ENCODE results near the gene RINT1.

RINT1 gene

DNA sequence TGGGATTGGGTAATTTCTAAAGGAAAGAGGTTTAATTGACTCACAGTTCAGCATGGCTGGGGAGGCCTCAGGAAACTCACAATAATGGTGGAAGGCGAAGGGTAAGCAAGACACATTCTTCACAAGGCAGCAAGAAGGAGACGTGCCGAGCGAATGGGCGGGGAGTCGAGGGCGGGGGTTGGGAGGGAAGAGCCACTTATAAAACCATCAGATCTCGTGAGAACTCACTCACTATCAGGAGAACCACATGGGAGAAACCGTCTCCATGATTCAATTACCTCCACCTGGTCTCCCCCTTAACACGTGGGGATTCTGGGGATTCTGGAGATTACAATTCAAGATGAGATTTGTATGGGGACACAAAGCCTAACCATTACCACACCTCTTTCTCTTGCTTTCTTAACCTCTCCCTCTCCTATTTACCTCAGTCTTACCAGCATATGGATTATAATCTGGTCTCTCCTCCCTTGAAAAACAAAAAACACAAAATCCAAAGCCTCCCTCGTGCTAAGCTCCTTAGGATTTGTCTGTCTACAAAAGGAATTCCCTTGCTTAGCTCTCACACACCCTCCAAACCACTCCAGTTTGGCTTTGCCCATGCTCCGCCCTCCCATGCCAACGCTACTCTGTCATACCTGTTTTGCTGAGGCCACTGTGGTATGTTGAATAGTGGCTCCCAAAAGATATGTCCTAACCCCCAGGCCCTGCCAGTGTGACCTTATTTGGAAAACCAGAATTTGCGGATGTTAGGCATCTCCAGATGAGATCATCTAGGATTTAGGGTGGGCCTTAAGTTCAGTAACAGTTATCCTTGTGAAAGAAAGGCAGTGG lies 68.9 kb downstream of the RINT1 start:
- DNase-seq = no peak

DNA sequence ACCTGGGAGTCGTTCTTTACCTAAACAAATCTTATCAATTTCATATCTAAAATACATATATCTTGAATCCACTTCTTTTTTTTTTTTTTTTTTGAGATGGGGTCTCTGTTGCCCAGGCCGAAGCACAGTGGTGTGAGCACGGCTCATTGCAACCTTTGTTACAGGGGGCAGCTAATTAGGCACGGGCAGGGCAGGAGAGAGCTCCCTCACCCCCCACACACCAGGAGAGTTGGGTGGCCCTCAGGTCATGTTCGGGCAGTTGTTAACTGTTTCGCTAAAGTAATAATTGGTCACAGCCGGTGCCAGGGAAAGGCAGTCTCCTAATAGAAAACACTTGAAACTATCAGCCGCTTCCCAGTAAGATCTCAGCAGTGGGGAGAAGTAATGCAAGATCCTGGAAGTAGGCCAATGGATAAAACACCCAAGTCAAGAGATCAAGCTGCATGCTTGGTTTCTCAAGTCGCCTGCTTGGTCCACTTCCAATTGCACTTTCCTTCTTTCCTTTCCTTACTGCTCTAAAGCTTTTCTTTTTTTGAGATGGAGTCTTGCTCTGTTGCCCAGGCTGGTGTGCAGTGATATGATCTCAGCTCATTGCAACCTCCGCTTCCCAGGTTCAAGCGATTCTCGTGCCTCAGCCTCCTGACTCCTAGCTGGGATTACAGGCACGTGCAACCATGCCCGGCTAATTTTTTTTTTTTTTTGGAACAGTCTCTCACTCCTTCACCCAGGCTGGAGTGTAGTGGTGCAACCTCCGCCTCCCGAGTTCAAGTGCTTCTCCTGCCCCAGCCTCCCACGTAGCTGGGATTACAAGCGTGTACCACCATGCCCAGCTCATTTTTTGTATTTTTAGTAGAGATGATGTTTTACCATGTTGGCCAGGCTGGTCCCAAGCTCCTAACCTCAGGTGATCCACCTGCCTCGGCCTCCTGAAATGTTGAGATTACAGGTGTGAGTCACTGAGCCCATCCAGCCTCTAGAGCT lies 70.6 kb downstream of the RINT1 start:
- no peak for DNase-seq

DNA sequence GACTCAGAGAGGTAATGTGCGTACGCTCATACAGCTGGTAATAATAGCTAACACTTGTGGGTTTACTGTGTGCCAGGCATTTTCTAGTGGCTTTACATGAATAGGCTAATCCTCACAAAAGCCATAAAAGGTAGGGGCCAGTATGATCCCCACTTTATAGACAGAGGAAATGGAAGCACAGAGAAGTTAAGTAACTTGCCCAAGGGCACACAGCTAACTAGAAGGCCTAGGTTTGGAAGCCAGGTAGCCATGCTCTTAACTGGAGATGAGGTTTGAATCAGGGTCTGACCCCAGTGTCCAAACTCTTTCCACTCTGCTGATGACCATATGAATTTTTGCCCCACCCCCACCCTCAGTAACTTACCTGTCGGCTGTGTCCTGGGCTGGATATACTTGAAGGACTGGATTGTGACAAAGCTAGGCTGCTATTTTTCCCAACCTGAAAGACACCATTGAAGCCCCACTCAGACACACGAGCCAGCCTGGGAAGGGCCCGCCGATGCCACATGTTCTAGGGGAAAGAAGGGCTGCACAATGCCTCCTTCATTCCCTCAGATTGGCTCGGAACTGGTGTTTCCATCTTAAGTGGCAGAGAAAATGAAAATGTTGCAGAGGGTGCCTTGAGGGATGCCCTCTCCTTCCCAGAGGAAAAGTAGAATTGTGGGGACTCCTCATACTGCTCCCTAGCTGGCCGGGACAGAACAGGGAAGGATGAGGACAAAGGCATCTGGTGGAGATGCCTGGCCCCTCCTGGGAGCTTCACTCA lies 78.3 kb downstream of the RINT1 start:
- no peak for DNase-seq

DNA sequence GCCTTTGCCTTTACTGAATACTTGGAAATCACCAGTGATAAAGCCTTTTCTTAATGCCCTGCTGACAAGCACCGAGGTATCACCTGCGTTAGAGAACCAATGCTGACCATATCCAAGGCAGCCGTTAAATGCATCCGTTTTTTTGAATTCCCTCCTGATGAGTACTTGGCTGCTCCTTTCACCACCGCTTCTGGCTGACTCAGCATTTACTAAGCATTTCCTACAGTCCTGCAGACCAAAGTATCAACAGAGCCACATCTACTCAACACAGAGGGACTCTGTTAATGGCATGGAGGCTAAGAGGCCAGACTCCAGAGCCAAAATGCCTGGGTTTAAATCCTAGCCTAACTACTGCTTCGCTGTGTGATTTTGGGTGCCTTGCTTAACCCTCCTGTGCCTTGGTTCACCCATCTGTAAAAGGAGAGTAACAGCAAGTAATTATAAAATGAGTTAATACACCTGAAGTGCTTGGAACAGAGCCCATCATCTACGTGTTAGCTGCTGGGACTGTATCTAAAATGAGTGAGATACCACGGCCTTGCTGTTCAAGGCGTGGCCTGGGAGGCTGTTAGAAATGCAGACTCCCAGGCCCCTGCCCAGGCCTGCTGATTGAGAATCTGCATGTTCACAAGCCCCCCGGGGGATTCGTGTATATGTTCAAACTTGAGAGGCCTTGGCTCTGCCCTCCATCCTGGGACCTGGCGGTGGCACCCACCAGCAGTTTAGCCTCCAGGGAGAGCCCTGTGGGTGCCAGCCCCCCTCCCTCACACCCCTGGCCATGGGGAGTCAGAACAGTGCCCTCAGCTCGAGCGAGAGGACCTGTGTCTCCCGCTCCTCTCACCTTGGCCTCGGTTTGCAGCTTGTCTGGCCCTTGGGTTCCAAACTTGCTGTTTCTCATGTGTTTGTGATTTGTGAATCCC lies 80.1 kb downstream of the RINT1 start:
- DNase-seq = no peak

DNA sequence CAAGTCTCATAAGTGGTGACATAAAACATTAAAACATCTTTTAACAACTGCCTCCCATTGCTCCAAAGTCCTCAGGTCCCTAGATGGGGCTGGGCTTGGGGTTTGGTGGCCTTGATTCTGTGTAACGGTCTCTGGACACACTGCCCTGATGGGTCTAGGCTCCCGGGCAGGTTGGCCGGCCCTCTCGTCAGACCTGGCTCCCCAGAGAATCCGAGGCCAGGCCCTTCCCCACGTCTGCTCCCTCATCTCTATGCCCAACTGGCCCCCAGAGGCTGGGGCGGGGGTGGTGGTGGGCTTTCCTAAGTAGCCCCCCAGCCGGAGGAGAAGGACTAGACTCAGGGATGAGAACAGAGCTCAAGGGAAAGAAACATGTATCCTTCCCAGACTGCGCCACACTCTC lies 80.8 kb downstream of the RINT1 start:
- DNase-seq = no peak

DNA sequence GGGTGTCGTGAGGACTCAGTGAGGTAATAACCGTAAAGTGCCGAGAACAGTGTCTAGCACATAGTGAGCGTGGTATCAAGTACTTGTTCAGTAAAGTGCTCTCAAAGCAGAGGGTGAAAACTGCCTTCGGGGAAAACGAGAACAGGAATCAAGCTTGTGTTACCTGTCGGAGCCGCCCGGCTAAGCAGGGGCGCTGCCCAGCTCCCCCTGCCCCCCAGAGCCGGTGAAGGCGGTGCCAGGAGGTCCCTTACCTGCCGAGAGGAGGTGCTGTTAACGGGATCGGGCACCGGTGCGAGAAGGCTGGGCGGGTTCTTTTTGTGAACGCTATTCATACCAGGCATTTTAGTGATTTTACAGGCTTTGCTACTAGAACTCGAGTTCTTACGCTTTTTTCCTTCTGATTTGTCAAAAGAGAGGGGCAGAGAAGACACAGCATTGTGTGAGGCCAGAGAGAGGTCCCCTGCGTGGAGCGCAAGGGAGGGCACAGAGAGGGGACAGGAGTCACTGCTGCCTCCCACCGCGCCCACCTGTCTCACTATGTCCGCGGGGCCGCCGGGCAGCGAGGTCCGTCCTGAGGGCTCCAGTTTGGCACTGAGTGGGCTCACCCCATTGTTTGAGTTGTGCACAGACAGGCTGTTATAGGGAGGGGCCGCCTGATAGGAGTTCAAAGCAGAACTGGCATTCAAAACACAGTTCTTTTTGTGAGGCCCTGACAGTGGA lies 81.8 kb downstream of the RINT1 start:
- DNase-seq = no peak

DNA sequence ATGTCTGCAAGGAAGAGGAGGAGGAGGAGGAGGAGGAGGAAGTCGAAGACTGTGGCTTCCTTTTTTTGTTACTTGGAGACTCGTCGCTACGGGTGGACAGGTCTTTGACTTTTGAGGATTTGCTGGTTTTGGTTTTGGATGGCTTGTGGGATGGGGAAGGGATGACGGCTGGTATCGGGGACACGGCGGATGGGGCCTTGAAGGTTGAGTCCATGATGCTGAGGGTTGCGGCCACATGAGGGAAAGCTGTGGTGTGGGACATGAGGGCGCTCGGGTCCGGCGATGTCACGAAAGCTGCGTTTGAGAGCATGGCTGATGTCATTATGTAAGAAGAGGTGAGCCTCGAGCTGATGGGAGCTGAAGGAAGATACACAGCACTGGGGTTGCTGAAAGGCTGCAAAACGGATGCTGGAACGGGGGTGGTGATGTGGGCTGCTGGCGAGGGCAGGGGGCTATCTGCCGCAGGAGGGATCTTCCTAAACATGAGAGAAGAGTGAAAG lies 82.4 kb downstream of the RINT1 start:
- no peak for DNase-seq
